HG02938 (cell line): ENCODE measurements around the gene TNFRSF11A.

Experiments used
- ATAC-seq: cut with Tn5 transposase; IDR thresholded peaks from one replicate; pipeline ENCODE4 v1.9.1; 2021; ENCODE audit warnings: mild to moderate bottlenecking, moderate library complexity; ENCODE audit not compliant: unreplicated experiment

The TNFRSF11A gene

DNA sequence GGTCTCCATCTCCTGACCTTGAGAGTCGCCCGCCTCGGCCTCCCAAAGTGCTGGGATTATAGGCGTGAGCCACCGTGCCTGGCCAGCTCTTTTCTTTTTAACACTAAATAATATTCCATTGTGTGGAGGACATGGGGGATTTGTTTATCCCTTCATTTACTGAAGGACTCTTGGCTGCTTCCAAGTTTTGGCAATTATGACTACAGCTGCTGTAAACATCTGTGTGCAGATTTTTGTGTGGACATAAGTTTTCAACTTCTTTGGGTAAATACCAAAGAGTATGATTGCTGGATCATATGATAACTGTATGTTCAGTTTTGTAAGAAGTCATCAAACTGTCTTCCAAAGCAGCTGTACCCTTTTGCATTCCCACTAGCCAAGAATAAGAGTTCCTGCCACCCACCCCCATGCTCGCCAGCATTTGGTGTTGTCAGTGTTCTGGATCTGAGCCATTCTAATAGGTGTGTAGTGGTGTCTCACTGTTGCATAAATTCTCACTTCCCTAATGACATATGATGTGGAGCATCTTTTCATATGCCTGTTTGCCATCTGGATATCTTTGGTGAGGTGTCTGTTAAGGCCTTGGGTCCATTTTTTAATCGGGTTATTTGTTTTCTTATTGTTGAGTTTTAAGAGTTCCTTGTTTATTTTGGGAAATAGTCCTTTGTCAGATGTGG lies 52.2 kb downstream of the TNFRSF11A start:
- ATAC-seq: no peak

DNA sequence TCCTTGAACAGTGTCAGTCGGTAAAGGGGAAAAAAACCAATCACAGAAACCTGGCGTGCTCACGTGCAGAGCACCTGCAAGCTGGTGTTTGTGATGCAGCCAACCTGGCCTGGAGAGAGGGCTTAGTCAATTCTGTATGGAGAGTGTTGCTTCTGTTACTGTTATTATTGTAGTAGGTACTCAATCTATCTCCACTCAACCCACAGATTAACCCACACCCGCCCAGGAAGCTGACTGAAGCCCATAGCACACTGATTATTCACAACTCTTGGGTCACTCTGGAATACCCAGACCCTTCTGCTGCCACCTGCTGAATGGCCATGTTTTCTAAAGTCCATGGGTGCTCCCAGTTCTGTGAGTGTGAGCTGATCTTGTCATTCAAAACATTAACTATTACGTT lies 53.9 kb downstream of the TNFRSF11A start:
- no peak for ATAC-seq

DNA sequence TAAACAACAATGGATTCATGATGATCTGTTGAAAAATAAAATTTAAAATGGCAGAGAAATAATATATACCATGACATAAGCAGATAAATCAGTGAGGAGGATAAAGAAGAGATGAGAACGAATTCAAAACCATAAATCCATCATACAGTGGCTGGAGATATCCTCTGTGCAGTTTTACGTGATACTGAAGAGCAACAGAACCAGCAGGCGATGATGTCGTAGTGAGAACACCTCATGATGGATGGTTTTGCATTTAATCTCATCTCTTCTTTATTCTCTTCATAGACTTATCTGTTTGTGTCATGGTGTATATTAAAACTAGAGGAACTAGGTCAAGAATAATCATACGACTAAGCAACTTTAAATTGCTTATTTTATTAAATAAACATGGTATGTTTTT lies 56.3 kb downstream of the TNFRSF11A start:
- no peak for ATAC-seq

DNA sequence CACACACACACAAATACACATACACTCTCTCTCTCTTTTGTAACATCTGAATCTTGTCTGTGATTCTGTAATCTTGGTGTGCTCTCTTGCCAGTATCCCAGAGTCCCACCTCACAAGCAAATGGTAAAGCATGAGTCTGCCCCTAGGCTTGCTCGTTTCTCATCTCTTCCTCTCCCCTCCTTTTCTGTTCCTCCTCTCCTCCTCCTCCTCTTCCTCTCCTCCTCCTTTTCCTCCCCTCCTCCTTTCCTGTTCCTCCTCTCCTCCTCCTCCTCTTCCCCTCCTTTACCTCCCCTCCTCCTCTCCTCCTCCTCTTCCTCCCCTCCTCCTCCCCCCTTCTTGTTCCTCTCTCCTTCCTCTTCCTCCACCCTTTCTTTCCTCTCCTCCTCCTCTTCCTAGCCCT lies 59.0 kb downstream of the TNFRSF11A start:
- ATAC-seq: no peak

DNA sequence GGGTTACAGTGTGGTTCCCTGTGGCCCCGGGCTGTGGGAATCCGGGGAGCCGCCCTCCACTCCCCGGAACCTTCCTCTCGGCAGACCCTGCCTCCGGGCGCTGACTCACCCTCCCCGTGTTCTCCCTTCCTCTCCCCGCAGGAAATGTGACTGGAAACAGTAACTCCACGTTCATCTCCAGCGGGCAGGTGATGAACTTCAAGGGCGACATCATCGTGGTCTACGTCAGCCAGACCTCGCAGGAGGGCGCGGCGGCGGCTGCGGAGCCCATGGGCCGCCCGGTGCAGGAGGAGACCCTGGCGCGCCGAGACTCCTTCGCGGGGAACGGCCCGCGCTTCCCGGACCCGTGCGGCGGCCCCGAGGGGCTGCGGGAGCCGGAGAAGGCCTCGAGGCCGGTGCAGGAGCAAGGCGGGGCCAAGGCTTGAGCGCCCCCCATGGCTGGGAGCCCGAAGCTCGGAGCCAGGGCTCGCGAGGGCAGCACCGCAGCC lies 59.5 kb downstream of the TNFRSF11A start:
- no peak for ATAC-seq

DNA sequence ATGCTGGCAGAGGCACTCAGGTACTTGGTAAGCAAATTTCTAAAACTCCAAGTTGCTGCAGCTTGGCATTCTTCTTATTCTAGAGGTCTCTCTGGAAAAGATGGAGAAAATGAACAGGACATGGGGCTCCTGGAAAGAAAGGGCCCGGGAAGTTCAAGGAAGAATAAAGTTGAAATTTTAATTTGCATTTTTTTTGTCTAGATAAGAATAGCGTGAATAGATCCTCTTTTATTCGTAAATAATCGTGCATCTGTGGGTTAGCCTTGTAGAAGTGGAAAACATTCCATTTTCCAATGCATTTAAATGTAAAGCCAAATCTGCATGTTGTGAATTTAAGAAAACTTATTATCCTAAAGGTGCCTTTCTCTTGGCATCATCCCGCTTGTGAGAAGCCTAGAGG lies 61.0 kb downstream of the TNFRSF11A start:
- ATAC-seq: no peak

DNA sequence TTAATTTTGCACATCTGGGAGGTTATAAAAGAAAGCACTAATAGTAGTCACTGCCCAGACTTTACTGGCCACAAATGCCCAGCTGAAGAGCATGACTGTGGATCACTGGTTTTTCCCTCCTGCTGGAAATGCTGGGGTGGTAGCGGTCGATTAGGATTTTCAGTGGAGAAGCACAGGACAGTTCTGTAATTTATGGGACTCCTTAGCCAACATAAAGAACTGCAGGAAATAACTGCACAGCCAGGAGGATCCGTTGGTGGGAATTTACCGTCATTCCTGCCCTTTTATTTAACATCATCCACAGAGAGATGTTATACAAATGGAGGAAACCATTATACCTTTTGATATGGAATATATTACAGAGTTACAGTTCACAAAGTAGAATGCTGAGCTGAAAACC lies 61.5 kb downstream of the TNFRSF11A start:
- ATAC-seq: no peak

DNA sequence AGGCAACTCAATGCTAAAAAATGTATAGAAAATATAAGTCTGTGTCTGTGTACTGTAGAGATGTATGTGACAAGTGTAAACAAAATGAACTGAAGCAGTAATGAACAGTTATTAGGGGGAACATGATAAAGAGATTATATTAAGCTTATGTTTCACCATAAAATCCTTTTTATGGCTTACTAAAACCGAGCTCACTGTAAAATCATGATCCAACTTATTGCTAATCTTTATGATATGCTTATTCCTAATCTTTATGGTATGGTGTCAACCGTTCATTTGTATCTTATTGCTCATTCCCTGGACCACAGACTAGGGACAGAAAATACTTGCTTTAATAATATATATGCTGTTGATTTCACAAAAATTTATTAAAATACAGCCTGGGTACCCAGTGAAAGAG lies 62.1 kb downstream of the TNFRSF11A start:
- no peak for ATAC-seq

DNA sequence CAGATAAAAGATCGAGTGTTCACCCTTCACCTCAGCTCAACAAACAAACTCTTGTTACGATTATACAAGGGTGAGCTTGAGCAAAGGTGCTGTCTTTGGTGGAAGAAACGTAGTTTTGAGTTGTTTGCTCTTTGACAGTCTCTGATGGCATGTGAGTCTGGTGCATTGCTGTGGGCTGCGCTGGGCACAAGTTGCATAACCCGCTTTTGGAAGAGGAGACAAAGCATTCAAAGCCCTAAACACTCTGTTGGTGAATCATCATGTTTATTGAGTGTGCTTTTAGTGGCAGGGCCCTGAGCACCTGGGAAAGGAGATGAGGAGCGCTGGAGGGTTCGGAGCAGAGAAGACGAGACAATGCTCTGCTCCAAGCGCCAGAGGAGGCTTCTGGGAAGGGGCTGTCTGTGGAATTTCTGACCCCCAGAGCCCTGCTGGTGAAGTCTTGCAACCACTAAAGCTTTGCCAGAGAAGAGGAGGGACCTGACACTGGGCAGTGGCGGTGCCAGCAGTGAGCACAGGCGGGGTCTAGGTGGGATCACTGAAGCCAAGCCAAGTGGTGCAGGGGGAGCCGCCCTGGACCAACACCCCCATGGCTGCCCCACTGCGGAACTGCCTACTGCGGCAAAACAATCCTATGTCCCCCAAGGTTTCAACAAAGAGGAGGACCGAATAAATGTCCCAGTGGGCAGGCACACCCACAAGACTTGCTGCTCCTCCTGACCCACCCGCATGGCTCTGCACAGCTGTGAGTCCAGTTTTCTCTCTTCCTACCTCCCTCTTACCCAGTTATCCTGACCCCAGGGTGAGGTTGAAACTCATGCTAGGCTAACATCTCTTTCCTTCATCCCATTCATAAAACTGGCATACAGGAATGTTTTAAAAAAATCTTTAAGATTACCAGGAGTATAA lies 64.0 kb downstream of the TNFRSF11A start:
- ATAC-seq: no peak

DNA sequence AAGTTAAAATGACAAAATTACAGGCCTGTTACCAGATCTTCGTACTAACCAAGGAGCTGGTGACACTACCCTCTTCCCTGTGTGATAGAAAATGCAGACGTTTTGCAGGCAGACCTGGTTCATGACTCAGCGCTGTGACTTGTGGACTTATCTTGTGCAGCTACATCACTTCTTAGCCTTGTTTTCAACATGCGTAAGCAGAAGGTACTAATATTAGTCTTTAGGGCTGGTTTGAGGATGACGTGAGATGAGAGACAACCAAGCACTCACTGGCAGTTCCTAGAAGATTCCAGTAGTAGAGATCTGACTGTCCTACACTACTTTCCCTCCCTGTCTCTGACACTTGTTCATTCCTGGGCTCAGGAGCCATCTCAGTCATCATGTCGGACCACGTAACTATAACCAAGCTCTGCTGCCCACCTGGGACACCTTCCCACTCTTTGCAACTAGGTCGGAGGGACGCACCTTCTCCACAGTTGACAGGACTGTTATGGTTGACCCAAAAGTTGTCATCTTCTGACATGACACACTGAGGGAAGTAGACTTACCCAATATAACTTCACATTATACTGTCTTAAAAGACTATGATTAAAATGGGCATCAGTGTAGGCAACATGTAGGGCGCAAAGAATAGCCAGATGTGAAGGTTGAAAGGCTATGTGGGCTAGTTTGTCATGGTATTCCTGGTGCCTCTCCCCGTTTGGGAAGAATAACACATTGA lies 64.8 kb downstream of the TNFRSF11A start:
- no peak for ATAC-seq

DNA sequence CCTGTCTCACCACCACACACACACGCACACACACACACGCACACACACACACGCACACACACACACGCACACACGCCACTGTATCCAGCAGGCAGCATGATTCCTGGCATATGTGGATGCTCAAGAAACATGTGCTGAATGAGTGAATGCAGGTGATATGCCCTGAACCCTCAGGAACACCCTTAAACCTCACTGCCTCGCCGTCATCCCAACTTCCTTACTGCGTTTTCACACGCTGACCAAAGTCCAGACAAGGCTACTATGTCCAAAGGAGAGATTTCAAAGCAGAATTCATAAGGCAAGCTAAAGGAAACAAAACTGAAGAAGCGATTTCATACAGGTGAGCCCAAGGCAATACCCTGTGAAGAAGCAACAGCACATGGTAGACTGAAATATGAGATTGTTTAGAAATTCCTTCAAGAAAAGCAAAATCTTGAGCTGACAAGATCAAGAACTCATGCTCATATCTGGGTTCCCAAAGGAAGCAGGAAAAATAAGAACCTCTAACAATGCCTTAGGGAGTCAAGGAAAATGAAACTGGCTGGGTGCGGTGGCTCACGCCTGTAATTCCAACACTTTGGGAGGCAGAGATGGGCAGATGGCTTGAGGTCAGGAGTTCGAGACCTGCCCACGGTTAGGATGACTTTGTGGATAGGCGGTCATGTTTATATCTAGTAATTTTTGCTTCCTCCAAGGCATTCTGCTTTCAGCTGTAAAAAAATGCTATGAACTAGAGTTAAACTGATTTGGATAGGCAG lies 69.1 kb downstream of the TNFRSF11A start:
- ATAC-seq: no peak

DNA sequence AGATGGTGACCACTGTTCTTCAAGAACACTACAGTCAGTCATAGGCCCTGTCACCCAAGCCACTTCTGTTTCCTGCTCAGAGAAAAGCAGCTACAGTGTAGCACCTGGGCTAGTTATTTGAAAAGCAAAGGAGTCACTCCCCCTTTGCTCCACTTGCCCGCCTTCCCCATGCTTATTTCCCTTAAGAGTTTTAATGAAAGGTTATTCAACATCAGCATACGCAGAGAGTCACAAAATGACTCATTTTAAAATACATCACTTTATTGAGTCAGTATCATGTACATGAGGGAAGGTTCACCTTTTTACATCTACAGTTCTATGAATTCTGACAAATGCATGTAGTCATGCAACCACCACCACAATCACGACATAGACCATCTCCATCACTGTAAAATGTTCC lies 71.3 kb downstream of the TNFRSF11A start:
- ATAC-seq: no peak

DNA sequence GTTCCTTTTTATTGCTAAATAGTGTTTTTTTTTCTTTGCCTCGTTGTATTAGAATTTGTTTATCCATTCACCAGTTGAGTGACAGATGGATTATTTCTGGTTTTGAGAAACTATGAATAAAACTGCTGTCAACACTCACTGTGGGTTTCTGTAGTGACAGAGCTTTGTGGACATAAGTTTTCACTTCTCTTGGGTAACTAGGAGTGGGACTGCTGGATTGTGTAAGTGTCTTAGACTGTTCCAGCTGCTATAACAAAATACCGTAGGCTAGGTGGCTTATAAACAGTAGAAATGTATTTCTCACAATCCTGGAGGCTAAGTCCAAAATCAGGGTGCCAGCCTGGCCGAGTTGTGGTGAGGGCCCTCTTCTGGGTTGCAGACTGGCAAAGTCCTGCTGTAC lies 71.9 kb downstream of the TNFRSF11A start:
- ATAC-seq: no peak

DNA sequence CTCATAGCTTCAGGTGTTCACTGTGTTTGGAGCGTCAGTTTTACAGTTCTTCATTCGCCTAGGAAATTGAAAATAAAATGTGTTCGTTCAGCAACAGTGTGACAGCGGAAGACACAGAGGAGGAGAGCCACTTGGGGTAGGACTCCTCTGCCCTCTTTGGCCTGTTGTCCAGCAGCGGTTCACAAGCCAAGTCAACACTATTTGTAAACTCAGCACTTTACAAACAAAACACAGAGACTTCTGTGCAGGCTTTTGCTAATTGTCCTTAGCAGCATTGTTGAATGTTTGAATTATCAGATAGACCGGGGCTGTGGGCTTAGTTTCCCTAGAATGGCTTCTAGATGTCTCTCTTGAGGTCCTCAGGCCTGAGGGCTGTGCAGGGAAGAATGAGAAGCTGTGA lies 73.2 kb downstream of the TNFRSF11A start:
- ATAC-seq: no peak

DNA sequence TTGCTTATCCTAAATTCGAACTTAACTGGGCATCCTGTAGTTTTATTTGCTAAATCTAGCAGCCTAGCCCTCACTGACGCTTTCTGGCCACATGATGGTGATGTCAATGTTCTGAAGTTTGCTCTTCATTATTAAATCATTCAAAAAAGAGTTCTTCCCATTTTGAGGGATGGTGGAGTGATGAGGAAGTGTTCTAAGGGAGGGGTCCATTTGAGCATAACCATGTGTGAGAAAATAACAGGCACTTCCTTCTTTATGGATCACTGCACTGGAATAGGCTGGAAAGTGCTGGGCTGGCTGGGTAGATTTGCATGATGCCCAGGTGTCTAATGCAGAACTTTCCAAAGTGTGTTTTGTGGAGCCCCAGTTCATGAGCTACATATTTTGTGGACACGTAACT lies 74.2 kb downstream of the TNFRSF11A start:
- ATAC-seq: no peak

DNA sequence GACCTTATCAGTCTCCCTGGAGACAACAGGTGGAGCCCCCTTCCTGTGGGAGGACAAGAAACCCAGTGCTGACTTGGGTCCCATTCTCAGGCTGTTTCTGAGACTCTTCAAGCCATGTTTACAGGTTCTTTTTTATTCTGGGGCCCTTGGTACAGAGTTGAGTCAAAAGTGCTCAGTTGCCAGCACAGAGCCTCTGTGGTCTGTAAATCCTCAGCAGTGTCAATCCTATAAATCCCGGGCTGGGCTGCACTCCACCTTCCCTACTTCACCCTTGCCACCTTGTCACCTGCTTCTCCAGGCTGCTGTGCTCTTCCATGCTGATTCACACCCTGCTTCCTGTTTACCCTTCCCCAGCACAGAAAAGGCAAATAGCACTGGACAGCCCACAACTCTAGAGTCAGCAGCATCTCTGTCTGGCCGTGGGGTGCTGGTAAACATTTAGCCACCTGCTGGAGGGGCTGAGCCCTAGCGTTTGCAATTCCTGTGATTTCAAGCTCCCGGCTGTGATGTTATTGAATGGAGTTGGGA lies 74.7 kb downstream of the TNFRSF11A start:
- ATAC-seq: peak; percentile 75

DNA sequence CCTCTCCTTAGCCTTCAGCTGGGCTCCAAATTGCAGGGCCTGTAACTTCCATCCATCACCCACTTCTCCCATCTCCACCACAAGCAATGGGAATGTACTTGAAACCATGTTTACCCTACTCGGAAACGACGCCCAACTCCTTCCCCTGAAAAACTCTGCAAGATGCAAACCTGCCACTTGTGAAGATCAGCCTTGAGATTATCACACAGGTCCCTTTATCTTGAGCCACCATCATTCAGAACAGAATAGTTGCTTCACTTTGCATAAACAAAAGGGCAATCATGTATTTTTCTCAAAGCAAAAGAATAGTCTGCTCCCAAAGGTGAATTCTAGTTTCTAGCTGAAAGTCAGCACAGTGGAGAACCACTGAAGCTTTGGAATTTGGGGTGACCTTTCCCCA lies 75.8 kb downstream of the TNFRSF11A start:
- ATAC-seq: no peak

DNA sequence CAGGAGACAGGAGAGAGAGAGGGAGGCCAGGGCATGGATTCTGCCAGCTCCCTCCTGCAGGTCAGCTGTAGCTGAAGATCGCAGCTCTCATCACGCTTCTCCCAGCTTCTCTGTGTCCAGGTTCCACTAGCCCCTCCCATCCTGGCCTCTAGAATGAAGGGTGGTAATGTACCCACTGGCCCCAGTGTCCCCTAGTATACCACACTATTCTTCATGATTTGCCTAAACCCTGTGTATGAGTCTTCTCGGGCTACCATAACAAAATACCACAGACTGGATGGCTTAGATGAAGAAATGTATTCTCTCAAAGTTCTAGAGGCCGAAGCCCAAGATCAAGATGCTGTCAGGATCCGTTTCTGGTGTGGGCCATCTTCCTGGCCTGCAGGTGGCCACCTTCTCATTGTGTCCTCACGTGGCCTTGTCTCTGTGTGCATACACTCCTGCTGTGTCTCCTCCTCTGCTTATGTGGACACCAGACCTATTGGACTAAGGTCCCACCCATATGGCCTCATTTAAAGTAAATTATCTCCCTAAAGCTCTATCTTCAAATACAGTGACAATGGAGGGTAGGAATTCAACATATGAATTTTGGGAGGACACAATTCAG lies 77.3 kb downstream of the TNFRSF11A start:
- no peak for ATAC-seq

DNA sequence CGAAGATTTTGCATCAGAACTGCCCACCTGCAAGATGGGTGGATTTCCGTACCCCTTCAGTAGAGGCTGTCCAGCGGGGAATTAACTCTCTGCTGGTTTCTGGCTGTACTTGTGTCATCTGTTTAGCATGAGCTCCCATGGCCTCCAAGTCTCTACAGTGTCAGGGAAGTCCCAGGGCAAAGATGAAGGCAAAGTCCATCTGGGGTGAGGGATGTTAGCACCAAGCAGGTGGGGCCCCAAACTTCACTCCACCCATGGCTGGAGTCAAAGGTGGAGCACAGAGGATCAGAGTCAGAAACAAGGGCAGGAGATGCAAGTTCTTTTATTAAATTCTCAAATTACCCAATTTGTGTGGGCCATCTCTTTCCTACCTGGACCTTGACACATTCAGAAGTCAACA lies 78.0 kb downstream of the TNFRSF11A start:
- ATAC-seq: no peak

DNA sequence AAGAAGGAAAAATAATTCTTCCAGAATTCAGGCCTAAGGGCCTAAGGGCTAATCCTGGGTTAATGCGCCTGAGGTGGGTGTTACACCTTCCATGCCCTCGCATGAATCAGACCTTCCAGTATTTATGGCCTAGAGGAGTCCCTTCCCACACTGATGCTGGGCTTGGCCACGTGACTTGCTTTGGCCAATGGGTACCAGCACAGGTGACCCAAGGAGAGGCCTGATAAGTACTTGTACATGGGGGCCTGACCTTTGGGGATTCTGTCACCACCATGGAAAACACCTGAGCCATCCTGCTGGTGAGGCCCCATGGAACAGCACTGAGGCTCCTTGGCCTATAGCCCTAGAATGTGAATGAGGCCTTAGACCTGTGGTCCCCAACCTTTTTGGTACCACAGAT lies 79.8 kb downstream of the TNFRSF11A start:
- ATAC-seq: no peak
